ENCODE measurements around the gene RCVRN.

The RCVRN gene

DNA sequence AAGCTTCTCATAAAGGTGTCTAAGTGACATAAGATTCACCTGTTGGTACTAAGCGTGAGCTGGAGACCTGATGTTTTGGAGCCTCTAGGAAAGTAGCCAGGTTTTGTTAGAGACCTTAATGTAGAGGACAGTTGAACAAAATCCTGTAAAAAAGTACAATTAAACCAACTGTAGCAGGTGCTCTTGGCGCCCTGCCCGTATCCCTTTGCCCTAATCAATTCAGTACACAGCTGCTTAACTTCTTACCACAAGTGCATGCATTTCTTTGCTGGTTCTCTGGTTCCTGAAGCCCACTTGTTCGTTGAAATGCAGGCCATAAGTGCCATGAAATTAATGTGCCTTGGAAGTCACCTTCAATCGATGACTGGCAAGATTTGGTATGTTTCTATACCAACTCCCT lies 54.9 kb downstream of the RCVRN start:
- DNase-seq (ENCODE audit: low read depth in 1 of 2, low spot score in 1 of 2): no peak
- TF ChIP-seq GABPA (IDR thresholded peaks at IDR 0.05; ENCODE audit: low read depth): no peak
- TF ChIP-seq, protein P1, sequence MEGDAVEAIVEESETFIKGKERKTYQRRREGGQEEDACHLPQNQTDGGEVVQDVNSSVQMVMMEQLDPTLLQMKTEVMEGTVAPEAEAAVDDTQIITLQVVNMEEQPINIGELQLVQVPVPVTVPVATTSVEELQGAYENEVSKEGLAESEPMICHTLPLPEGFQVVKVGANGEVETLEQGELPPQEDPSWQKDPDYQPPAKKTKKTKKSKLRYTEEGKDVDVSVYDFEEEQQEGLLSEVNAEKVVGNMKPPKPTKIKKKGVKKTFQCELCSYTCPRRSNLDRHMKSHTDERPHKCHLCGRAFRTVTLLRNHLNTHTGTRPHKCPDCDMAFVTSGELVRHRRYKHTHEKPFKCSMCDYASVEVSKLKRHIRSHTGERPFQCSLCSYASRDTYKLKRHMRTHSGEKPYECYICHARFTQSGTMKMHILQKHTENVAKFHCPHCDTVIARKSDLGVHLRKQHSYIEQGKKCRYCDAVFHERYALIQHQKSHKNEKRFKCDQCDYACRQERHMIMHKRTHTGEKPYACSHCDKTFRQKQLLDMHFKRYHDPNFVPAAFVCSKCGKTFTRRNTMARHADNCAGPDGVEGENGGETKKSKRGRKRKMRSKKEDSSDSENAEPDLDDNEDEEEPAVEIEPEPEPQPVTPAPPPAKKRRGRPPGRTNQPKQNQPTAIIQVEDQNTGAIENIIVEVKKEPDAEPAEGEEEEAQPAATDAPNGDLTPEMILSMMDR (IDR thresholded peaks at IDR 0.05; ENCODE audit: insufficient read depth, low read length): no peak
- no peak for TF ChIP-seq POLR2AphosphoS5 (IDR thresholded peaks at IDR 0.05; ENCODE audit: low read depth)
- TF ChIP-seq, protein P2, sequence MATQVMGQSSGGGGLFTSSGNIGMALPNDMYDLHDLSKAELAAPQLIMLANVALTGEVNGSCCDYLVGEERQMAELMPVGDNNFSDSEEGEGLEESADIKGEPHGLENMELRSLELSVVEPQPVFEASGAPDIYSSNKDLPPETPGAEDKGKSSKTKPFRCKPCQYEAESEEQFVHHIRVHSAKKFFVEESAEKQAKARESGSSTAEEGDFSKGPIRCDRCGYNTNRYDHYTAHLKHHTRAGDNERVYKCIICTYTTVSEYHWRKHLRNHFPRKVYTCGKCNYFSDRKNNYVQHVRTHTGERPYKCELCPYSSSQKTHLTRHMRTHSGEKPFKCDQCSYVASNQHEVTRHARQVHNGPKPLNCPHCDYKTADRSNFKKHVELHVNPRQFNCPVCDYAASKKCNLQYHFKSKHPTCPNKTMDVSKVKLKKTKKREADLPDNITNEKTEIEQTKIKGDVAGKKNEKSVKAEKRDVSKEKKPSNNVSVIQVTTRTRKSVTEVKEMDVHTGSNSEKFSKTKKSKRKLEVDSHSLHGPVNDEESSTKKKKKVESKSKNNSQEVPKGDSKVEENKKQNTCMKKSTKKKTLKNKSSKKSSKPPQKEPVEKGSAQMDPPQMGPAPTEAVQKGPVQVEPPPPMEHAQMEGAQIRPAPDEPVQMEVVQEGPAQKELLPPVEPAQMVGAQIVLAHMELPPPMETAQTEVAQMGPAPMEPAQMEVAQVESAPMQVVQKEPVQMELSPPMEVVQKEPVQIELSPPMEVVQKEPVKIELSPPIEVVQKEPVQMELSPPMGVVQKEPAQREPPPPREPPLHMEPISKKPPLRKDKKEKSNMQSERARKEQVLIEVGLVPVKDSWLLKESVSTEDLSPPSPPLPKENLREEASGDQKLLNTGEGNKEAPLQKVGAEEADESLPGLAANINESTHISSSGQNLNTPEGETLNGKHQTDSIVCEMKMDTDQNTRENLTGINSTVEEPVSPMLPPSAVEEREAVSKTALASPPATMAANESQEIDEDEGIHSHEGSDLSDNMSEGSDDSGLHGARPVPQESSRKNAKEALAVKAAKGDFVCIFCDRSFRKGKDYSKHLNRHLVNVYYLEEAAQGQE (IDR thresholded peaks at IDR 0.05; ENCODE audit: insufficient replicate concordance, low read depth): no peak
- TF ChIP-seq SPI1 (IDR thresholded peaks at IDR 0.05; ENCODE audit: borderline replicate concordance, low read depth): no peak
- H3K27ac ChIP-seq (replicated peaks): no peak overlapping the region

More for the DNA sequence above, 54.9 kb downstream of the RCVRN start:
- no peaks in the 10 kb centered on the region for H3K27me3 ChIP-seq (ENCODE audit: insufficient read depth, poor library complexity, severe bottlenecking)
- no peak overlapping the region for H3K4me3 ChIP-seq (replicated peaks; ENCODE audit: insufficient read depth, low read length)
